K562 (cell line): ENCODE measurements around the gene KLK10. TPM values are rescaled to one million over a fixed set of nuclear protein-coding genes. Genes with fewer than 3 reads are reported as not detected.

ENCODE experiments used
- ATAC-seq: fragments of 200-7000 bp; cut with Tn5 transposase; 3 replicates; pipeline ENCODE4 v1.9.1; 2020; ENCODE audit warnings: moderate library complexity
- BruUV-seq: library from RNA; stranded (reverse); fragments of 400-500 nt; replicated peaks from 2 replicates; lab custom pipeline; 2021; lab: Mats Ljungman, UMichigan
- CTCF ChIA-PET: fragments of 300-600 bp; formaldehyde crosslinking; extraction: SDS; loops from one replicate; lab custom pipeline; 2021; ENCODE audit warnings: low intra/inter-chr PET ratio; lab: Yijun Ruan, JAX
- POLR2A ChIA-PET: fragments of 300-600, 350-650 bp; sonication (Branson Sonifier 250); formaldehyde crosslinking; extraction: SDS; loops from one replicate; lab custom pipeline; 2021; ENCODE audit warnings: antibody characterized with exemption, inconsistent platforms; lab: Yijun Ruan, JAX
- DNase-seq, 4 experiments: peaks; one replicate each; pipeline versions ENCODE4 v3.0.0 to v3.0.0-alpha.2; 2011 to 2018; ENCODE audit warnings: low spot score in 3 of 4, mixed read lengths in 3 of 4; ENCODE audit errors: extremely low read depth in 1 of 4
- FAIRE-seq: peaks from 2 replicates; lab custom pipeline; 2011; peaks lifted over from hg19 to GRCh38; lab: Jason Lieb, UNC
- H2AFZ ChIP-seq: 2 replicates; pipeline ENCODE4 v1.6.0; 2011; ENCODE audit warnings: low read depth, low read length, control low read depth, inconsistent platforms
- H3K27ac ChIP-seq: fragments of 200-600 bp; 3 replicates; pipeline ENCODE4 v1.8.0; 2011; ENCODE audit warnings: low read depth, mild to moderate bottlenecking, control low read depth, inconsistent platforms, low read length, moderate library complexity, mixed read lengths; ENCODE audit errors: extremely low read depth
- H3K27me3 ChIP-seq, 2 experiments: fragments of 300-600 bp in 1 of 2; 2 replicates in 1 of 2; 3 replicates in 1 of 2; pipeline versions ENCODE4 v1.6.0 to v1.8.0; 2011; ENCODE audit warnings: inconsistent platforms in 2 of 2, low read length in 2 of 2, mild to moderate bottlenecking in 1 of 2, mixed read lengths in 1 of 2, moderate library complexity in 1 of 2; ENCODE audit not compliant: control insufficient read depth in 2 of 2, insufficient read depth in 2 of 2
- H3K36me3 ChIP-seq: fragments of 300-600 bp; 3 replicates; pipeline ENCODE4 v1.8.0; 2011; ENCODE audit warnings: mild to moderate bottlenecking, low read length, inconsistent platforms; ENCODE audit not compliant: control insufficient read depth, insufficient read depth
- H3K4me1 ChIP-seq, 2 experiments: fragments of 200-600 bp in 1 of 2; replicated peaks in 1 of 2; 2 replicates in 1 of 2; 3 replicates in 1 of 2; pipeline versions ENCODE4 v1.5.1 to v1.8.0; 2011; ENCODE audit warnings: inconsistent platforms in 2 of 2, low read length in 2 of 2, mild to moderate bottlenecking in 1 of 2, mixed read lengths in 1 of 2, moderate library complexity in 1 of 2; ENCODE audit not compliant: control insufficient read depth in 2 of 2, insufficient read depth in 2 of 2
- H3K4me2 ChIP-seq: 2 replicates; pipeline ENCODE4 v1.6.1; 2011; ENCODE audit warnings: low read length, control low read depth, inconsistent platforms, mixed read lengths; ENCODE audit not compliant: insufficient read depth
- H3K4me3 ChIP-seq: fragments of 200-600 bp; sonication (generic), shearing (Covaris generic); 2 replicates; pipeline ENCODE4 v1.5.1; 2016; ENCODE audit warnings: control low read depth, inconsistent platforms
- H3K79me2 ChIP-seq: fragments of 200-600 bp; 3 replicates; pipeline ENCODE4 v1.8.0; 2011; ENCODE audit warnings: low read length, inconsistent platforms; ENCODE audit not compliant: control insufficient read depth, insufficient read depth
- H3K9ac ChIP-seq, 2 experiments: 2 replicates each; pipeline versions ENCODE4 v1.6.0 to v1.6.1; 2011; ENCODE audit warnings: low read depth in 2 of 2, low read length in 2 of 2, control low read depth in 1 of 2, inconsistent platforms in 1 of 2, mild to moderate bottlenecking in 1 of 2, mixed read lengths in 1 of 2; ENCODE audit not compliant: insufficient read depth in 1 of 2
- H3K9me1 ChIP-seq: one replicate; pipeline ENCODE4 v1.6.0; 2011; ENCODE audit warnings: inconsistent platforms, mild to moderate bottlenecking, low read length, moderate library complexity; ENCODE audit not compliant: control insufficient read depth, insufficient read depth
- H3K9me3 ChIP-seq: replicated peaks from 2 replicates; pipeline ENCODE4 v1.5.1; 2011; ENCODE audit warnings: low read depth, low read length, inconsistent platforms; ENCODE audit not compliant: control insufficient read depth, insufficient read depth
- H4K20me1 ChIP-seq: replicated peaks from 2 replicates; pipeline ENCODE4 v1.6.1; 2011; ENCODE audit warnings: low read length, inconsistent platforms, mixed read lengths; ENCODE audit not compliant: control insufficient read depth, insufficient read depth
- CTCF ChIP-seq, 3 experiments: IDR thresholded peaks in 2 of 3; conservative IDR thresholded peaks in 1 of 3; 2 replicates each; pipeline ENCODE4 v1.5.1; 2011 to 2012; ENCODE audit warnings: low read length in 3 of 3, mild to moderate bottlenecking in 3 of 3, control low read depth in 2 of 3, improper control_type of control experiment in 1 of 3, inconsistent platforms in 1 of 3, low read depth in 1 of 3, mixed read lengths in 1 of 3, moderate library complexity in 1 of 3; ENCODE audit not compliant: insufficient read depth in 2 of 3
- ESRRA ChIP-seq: fragments of 450-650 bp; IDR thresholded peaks from 2 replicates; pipeline ENCODE4 v1.6.1; 2014; ENCODE audit warnings: low read depth, mild to moderate bottlenecking, moderate library complexity, borderline replicate concordance
- JUND ChIP-seq, 2 experiments: IDR thresholded peaks; 2 replicates in 1 of 2; 3 replicates in 1 of 2; pipeline ENCODE4 v1.6.1; 2011; ENCODE audit warnings: borderline replicate concordance in 2 of 2, low read depth in 2 of 2, low read length in 2 of 2, improper control_type of control experiment in 1 of 2, missing biosample characterization in 1 of 2, missing genetic modification characterization in 1 of 2, missing genetic modification reagents in 1 of 2
- NR3C1 ChIP-seq: sonication (generic); formaldehyde crosslinking; IDR thresholded peaks from 2 replicates; pipeline ENCODE4 v1.8.1; 2022; ENCODE audit warnings: missing genetic modification reagents
- PHF20 ChIP-seq: fragments of 450-650 bp; IDR thresholded peaks from 2 replicates; pipeline ENCODE4 v1.6.1; 2018; ENCODE audit not compliant: partially characterized antibody
- SMC3 ChIP-seq: conservative IDR thresholded peaks from 2 replicates; pipeline ENCODE4 v1.6.1; 2011; ENCODE audit warnings: low read depth, low read length, improper control_type of control experiment; ENCODE audit not compliant: insufficient read depth
- STAG1 ChIP-seq: sonication (generic); formaldehyde crosslinking; IDR thresholded peaks from 2 replicates; pipeline ENCODE4 v1.5.0; 2020; ENCODE audit warnings: missing genetic modification reagents, borderline replicate concordance
- TEAD1 ChIP-seq, 2 experiments: fragments of 450-650 bp in 1 of 2; sonication (generic) in 1 of 2; formaldehyde crosslinking; IDR thresholded peaks; 2 replicates each; pipeline versions ENCODE4 v1.4.0 to v1.8.0; 2020 to 2022; ENCODE audit warnings: mild to moderate bottlenecking in 2 of 2, missing genetic modification reagents in 1 of 2
- TFAP4 ChIP-seq: sonication (generic); formaldehyde crosslinking; IDR thresholded peaks from 2 replicates; pipeline ENCODE4 v1.8.0; 2022; ENCODE audit warnings: missing genetic modification reagents, mild to moderate bottlenecking, moderate library complexity, borderline replicate concordance
- WHSC1 ChIP-seq: IDR thresholded peaks from one replicate; pipeline ENCODE4 v1.6.1; 2012; ENCODE audit warnings: low read length, control low read depth, inconsistent platforms
- ZFP91 ChIP-seq: sonication (generic); formaldehyde crosslinking; IDR thresholded peaks from 2 replicates; pipeline ENCODE4 v1.8.0; 2022; ENCODE audit warnings: mild to moderate bottlenecking, missing genetic modification reagents
- ZNF384 ChIP-seq: IDR thresholded peaks from 2 replicates; pipeline ENCODE4 v1.6.1; 2012; ENCODE audit warnings: low read depth, low read length, improper control_type of control experiment
- ZNF707 ChIP-seq: fragments of 250-450 bp; sonication (Bioruptor Pico); conservative IDR thresholded peaks from 2 replicates; pipeline ENCODE4 v1.8.0; 2022; ENCODE audit warnings: inconsistent platforms, mild to moderate bottlenecking, moderate library complexity
- WGBS: fragments of 100-300 bp; shearing (Covaris generic); methylation state at CpG from one replicate; pipeline ENCODE4 v1.1.6; 2016; ENCODE audit warnings: low coverage, mixed read lengths; ENCODE audit not compliant: insufficient coverage; ENCODE audit errors: missing lambda C conversion rate; 5-methylcytosine and 5-hydroxymethylcytosine counted together
- in situ Hi-C: fragments of 300-500 bp; cut with MboI; formaldehyde crosslinking; loops from 4 replicates; pipeline ENCODE4 v1.15.0; 2018; ENCODE audit warnings: inconsistent platforms, mixed read lengths
- intact Hi-C: fragments of 100-400 bp; cut with micrococcal nuclease; formaldehyde crosslinking; loops from 2 replicates; pipeline ENCODE4 v1.14.2; 2022
- polyA plus RNA-seq, 8 experiments: library from polyadenylated mRNA; depleted of rRNA in 4 of 8; stranded (reverse) in 5 of 8; unstranded in 3 of 8; fragments of >200 nt; fragmentation: Nextera tagmentation in 2 of 8; fragmentation: Illumina TruSeq in 1 of 8; extraction: Ambion mirVana in 2 of 8; extraction: Trizol in 1 of 8; gene quantifications; 2 replicates each; pipeline versions ENCODE4 v1.2.1 to v1.2.3, GENCODE V29; 2011 to 2014; ENCODE audit warnings: inconsistent platforms in 1 of 8, missing spikeins in 1 of 8
- total RNA-seq, 7 experiments: library from RNA; depleted of rRNA in 6 of 7; stranded (reverse); fragments of >200 nt in 6 of 7; fragmentation: Illumina TruSeq in 2 of 7; extraction: Trizol in 2 of 7; gene quantifications; 2 replicates each; pipeline versions ENCODE4 v1.2.1 to v1.2.3, GENCODE V29; 2011 to 2021; ENCODE audit warnings: low replicate concordance in 1 of 7

Gene KLK10
- total and polyA plus RNA-seq, 9 of the 15 experiments (the other 6 are each of a cell fraction or from before 2014, with no cell fraction given) = 0.11 TPM; not detected in 8

- BruUV-seq = no TSS peak
- Histone ChIP-seq H3K4me3 (no peak overlapping the region), H3K79me2 (no peaks in the 10 kb centered on the region), H3K36me3 (no peaks in the 10 kb centered on the region), H4K20me1 (peaks cover 2% of the 10 kb centered on the region; the same call in 1 of the 2 replicates), H3K4me1 (peaks cover 4 to 28% of the 10 kb centered on the region in 2 experiments), H3K9me3 (no peaks in the 10 kb centered on the region), H3K9ac (no peak overlapping the region; a peak in 1 of 4 replicates), H2AFZ (peak overlapping the region; percentile 17; the same call in 1 of the 2 replicates), H3K9me1 (no peaks in the 10 kb centered on the region), H3K4me2 (peak overlapping the region; percentile 34), H3K27me3 (peaks cover 5 to 35% of the 10 kb centered on the region in 2 experiments; a peak in 3 of 5 replicates), H3K27ac (no peak overlapping the region)
- FAIRE-seq = peak; percentile 79
- CTCF ChIA-PET = interaction anchor here (1.0 to 1.8 kb wide), 3 partner anchors 78 to 87 kb away, joined by 3 to 11 read pairs (median 3); no protein-coding TSS in a partner anchor
- in situ Hi-C loops = no loop called here
- 15% methylated on average over 48 of the region's 68 CpGs for WGBS
- POLR2A ChIA-PET = interaction anchor here (1.0 to 1.1 kb wide), 2 partner anchors 11 to 18 kb away, joined by 3 to 5 read pairs; no protein-coding TSS in a partner anchor
- peak; percentile 91 for ATAC-seq
- intact Hi-C loops = loop anchor here (2.0 kb wide), 1 partner anchor 86 kb away; no protein-coding TSS in a partner anchor
- peak; percentile 80 to 85 (median 84) for DNase-seq
- TF ChIP-seq STAG1 (CRISPR knock-in tag) (peak; percentile 73; the same call in 1 of the 2 replicates), NR3C1 (CRISPR knock-in tag) (no peak), ZNF384 (0 out of 2 replicates have a peak, but pooled peaks have one; percentile 44), ZFP91 (CRISPR knock-in tag) (no peak), CTCF (IDR thresholded peaks at IDR 0.05 in 2 of 3, conservative IDR thresholded peaks at IDR 0.05 in 1 of 3; ENCODE audit: insufficient read depth in 2 of 3, low read depth in 1 of 3, low read length in 3 of 3) (peak; percentile 89 to 94 (median 91)), ZNF707 (CRISPR knock-in tag) (no peak), PHF20 (peak; percentile 29), WHSC1 (no peak), JUND (IDR thresholded peaks at IDR 0.05; ENCODE audit: borderline replicate concordance, low read depth, low read length) (0 out of 2 replicates have a peak, but pooled peaks have one; percentile 24), JUND (tag; IDR thresholded peaks at IDR 0.05; ENCODE audit: borderline replicate concordance, low read depth, low read length) (no peak; the same call in 2 of the 3 replicates), TEAD1 (CRISPR knock-in tag; IDR thresholded peaks at IDR 0.05) (0 out of 4 replicates have a peak, but pooled peaks of 1 of the 2 experiments have one; percentile 32), SMC3 (peak; percentile 65), ESRRA (0 out of 2 replicates have a peak, but pooled peaks have one; percentile 18), TFAP4 (CRISPR knock-in tag) (peak; percentile 54; the same call in 1 of the 2 replicates)
Observed at GRCh38 chr19:51016798-51017683, 2.5 kb downstream of the KLK10 start.
